ENCODE results near the gene RHOU.
"Not testable (repeated sequence)": the region's sequence is repeated elsewhere in the genome, so short reads cannot be mapped to it uniquely, and the experiment has no call there.

RHOU gene

GRCh38 chr1:228760979-228761378 is 25.7 kb downstream of the RHOU start:
- no peak for DNase-seq (ENCODE audit: low read depth)

GRCh38 chr1:228763561-228763960 is 28.3 kb downstream of the RHOU start:
- DNase-seq (ENCODE audit: low read depth): no peak

- DNase-seq (ENCODE audit: low read depth): no peak
These were observed 30.1 kb downstream of the RHOU start for GRCh38 chr1:228765168-228765946.

- DNase-seq (ENCODE audit: low read depth): no peak
These were observed 31.5 kb downstream of the RHOU start for GRCh38 chr1:228766788-228767187.

- no peak for DNase-seq (ENCODE audit: low read depth)
These were observed 32.5 kb downstream of the RHOU start for GRCh38 chr1:228767636-228768354.

- DNase-seq (ENCODE audit: low read depth): no peak
These were observed 33.2 kb downstream of the RHOU start for GRCh38 chr1:228768355-228769000.

GRCh38 chr1:228770779-228771223 is 35.5 kb downstream of the RHOU start:
- DNase-seq (ENCODE audit: low read depth): no peak

- no peak for DNase-seq (ENCODE audit: low read depth)
These were observed 37.4 kb downstream of the RHOU start for GRCh38 chr1:228772516-228773212.

- DNase-seq (ENCODE audit: low read depth): not testable (repeated sequence)
These were observed 40.7 kb downstream of the RHOU start for GRCh38 chr1:228775946-228776345.

GRCh38 chr1:228776449-228776848 is 41.2 kb downstream of the RHOU start:
- no peak for DNase-seq (ENCODE audit: low read depth)

GRCh38 chr1:228777236-228777635 is 42.0 kb downstream of the RHOU start:
- no peak for DNase-seq (ENCODE audit: low read depth)

- no peak for DNase-seq (ENCODE audit: low read depth)
These were observed 42.7 kb downstream of the RHOU start for GRCh38 chr1:228778026-228778425.

- no peak for DNase-seq (ENCODE audit: low read depth)
These were observed 43.2 kb downstream of the RHOU start for GRCh38 chr1:228778466-228778865.

GRCh38 chr1:228778961-228779360 is 43.7 kb downstream of the RHOU start:
- no peak for DNase-seq (ENCODE audit: low read depth)

GRCh38 chr1:228781161-228781808 is 46.0 kb downstream of the RHOU start:
- no peak for DNase-seq (ENCODE audit: low read depth)

- DNase-seq (ENCODE audit: low read depth): no peak
These were observed 46.8 kb downstream of the RHOU start for GRCh38 chr1:228781809-228782661.

- no peak for DNase-seq (ENCODE audit: low read depth)
These were observed 47.6 kb downstream of the RHOU start for GRCh38 chr1:228782662-228783417.

GRCh38 chr1:228783418-228784040 is 48.2 kb downstream of the RHOU start:
- DNase-seq (ENCODE audit: low read depth): no peak

- DNase-seq (ENCODE audit: low read depth): no peak
These were observed 48.9 kb downstream of the RHOU start for GRCh38 chr1:228784181-228784580.

Data from stimulated activated CD8-positive, alpha-beta memory T cell treated with anti-CD3 and anti-CD28 coated beads, Interleukin-12 subunit alpha, Interleukin-12 subunit beta, amount 100 ng/mL, for 4 hours (primary cell).